A375 (cell line): ENCODE data around the gene GNA12. TPM values are rescaled to one million over a fixed set of nuclear protein-coding genes. Genes with fewer than 3 reads are reported as not detected.

Experiments
- total RNA-seq: library from RNA; depleted of rRNA; stranded (reverse); fragments of >200 nt; shearing (Covaris generic); gene quantifications from 2 replicates; pipeline ENCODE4 v1.2.3, GENCODE V29; 2014; rRNA removed

GNA12 gene, protein sequence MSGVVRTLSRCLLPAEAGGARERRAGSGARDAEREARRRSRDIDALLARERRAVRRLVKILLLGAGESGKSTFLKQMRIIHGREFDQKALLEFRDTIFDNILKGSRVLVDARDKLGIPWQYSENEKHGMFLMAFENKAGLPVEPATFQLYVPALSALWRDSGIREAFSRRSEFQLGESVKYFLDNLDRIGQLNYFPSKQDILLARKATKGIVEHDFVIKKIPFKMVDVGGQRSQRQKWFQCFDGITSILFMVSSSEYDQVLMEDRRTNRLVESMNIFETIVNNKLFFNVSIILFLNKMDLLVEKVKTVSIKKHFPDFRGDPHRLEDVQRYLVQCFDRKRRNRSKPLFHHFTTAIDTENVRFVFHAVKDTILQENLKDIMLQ
- 6.1 and 6.8 TPM in 2 replicates for total RNA-seq

DNA sequence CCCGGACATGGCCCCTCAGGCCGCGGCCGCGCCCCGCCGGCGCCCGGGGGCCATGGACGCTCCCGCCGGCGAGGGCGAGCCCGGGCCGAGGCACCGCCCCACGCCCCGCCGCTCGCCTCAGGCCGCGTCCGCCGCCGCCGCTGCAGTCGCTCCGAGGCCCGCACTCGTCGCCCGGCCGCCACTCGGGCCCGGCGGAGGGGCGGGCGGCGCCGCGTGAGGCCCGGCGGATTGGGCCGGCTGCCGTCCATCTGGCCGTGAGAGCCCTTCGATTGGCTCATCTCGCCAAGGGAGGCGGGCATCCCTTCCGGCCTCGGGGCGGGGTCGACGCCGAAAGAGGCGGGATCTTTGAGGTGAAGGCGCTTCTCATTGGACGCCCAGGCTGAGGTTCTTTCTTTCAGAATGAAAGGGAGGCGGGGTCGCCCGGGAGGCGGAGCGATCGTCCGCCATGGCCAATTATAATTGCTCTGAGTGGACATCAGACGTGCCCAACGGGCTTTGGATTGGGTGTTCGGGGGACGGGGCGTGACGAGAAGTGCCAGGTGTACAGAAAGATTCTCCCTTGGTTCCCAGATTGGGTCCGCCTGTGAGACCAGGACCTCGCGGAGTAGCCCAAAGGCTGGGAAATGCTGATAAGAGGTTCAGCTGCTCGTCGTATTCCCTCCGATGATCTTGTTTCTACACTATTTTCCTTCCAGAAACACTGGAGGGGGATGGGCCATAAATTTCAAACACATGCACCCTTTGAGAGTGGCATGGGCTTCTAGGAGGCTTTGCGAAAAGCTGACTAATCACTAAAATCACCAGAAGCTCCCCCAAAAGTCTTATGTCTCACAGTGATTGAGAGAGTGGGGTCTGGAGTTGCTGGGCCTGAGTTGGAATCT lies at the start of gene GNA12:
GNA12 (minus strand) TSS at position 156 of the 881 bp plus-strand sequence; CDS start at position 9, 147 bp downstream.

DNA sequence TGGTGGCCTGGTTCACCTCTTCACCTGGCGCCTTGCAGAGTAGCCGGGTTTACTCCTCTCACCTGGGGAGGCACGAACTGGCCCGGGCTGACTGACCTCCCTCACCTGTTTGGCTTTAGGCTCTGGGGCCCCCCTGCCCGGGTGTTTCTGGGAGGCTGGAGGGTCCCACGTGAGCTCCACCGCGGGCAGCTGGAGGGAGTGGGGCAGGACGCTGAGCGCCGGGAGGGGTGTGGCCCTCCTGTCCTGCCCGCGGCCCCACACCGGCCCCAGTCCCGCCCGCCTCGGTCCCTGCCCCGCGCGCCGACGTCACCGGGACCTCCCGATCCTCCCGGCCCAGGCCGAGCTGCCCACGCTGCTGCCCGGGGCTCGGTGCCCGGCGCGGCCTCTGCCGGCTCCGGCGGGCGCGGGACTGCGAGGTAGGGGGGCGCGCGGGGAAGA lies 156.2 kb downstream of the GNA12 start, which contains the start of gene AMZ1:
AMZ1 (plus strand) TSS at position 322 of the 438 bp plus-strand sequence. CDS start 12,250 bp downstream, outside the sequence.

Other genes with a start within 250 kb of the GNA12 start
- gene TTYH3, start 212.3 kb downstream of the GNA12 start, total RNA-seq = 14.9 and 19.2 TPM in 2 replicates
- 0.04 and 0.50 TPM in 2 replicates for gene AMZ1, start 156.1 kb downstream of the GNA12 start, total RNA-seq
- gene CARD11, start 199.6 kb upstream of the GNA12 start, total RNA-seq = 1.7 and 1.9 TPM in 2 replicates